Stimulated activated CD8-positive, alpha-beta memory T cell treated with anti-CD3 and anti-CD28 coated beads, Interleukin-12 subunit alpha, Interleukin-12 subunit beta, amount 100 ng/mL, for 4 hours (primary cell): ENCODE data around the gene IL6.
"Not testable (repeated sequence)": the region's sequence is repeated elsewhere in the genome, so short reads cannot be mapped to it uniquely, and the experiment has no call there.

ENCODE experiments used
- DNase-seq: peaks from one replicate; pipeline ENCODE4 v3.0.0-alpha.2; 2020; ENCODE audit warnings: low read depth

Gene IL6

DNA sequence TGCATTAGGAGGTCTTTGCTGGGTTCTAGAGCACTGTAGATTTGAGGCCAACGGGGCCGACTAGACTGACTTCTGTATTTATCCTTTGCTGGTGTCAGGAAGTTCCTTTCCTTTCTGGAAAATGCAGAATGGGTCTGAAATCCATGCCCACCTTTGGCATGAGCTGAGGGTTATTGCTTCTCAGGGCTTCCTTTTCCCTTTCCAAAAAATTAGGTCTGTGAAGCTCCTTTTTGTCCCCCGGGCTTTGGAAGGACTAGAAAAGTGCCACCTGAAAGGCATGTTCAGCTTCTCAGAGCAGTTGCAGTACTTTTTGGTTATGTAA is 675 bp downstream of the IL6 start:
- DNase-seq, result no peak

DNA sequence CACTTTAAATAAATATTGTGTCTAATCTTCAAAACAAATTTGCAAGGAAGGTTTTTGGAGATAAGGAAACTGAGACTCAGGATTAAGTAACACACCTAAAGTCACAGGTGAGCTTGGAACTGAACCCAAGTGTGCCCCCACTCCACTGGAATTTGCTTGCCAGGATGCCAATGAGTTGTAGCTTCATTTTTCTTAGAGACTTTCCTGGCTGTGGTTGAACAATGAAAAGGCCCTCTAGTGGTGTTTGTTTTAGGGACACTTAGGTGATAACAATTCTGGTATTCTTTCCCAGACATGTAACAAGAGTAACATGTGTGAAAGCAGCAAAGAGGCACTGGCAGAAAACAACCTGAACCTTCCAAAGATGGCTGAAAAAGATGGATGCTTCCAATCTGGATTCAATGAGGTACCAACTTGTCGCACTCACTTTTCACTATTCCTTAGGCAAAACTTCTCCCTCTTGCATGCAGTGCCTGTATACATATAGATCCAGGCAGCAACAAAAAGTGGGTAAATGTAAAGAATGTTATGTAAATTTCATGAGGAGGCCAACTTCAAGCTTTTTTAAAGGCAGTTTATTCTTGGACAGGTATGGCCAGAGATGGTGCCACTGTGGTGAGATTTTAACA is 1.5 kb downstream of the IL6 start:
- no peak for DNase-seq

DNA sequence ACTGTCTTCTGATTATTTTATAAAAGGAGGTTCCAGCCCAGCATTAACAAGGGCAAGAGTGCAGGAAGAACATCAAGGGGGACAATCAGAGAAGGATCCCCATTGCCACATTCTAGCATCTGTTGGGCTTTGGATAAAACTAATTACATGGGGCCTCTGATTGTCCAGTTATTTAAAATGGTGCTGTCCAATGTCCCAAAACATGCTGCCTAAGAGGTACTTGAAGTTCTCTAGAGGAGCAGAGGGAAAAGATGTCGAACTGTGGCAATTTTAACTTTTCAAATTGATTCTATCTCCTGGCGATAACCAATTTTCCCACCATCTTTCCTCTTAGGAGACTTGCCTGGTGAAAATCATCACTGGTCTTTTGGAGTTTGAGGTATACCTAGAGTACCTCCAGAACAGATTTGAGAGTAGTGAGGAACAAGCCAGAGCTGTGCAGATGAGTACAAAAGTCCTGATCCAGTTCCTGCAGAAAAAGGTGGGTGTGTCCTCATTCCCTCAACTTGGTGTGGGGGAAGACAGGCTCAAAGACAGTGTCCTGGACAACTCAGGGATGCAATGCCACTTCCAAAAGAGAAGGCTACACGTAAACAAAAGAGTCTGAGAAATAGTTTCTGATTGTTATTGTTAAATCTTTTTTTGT is 2.3 kb downstream of the IL6 start:
- no peak for DNase-seq

DNA sequence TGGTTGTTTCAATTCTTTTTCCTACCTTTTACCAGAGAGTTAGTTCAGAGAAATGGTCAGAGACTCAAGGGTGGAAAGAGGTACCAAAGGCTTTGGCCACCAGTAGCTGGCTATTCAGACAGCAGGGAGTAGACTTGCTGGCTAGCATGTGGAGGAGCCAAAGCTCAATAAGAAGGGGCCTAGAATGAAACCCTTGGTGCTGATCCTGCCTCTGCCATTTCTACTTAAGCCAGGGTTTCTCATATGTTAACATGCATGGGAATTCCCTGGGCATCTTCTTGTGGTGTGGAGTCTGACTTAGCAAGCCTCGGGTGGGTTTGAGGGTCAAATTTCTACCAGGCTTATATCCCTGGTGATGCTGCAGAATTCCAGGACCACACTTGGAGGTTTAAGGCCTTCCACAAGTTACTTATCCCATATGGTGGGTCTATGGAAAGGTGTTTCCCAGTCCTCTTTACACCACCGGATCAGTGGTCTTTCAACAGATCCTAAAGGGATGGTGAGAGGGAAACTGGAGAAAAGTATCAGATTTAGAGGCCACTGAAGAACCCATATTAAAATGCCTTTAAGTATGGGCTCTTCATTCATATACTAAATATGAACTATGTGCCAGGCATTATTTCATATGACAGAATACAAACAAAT is 3.2 kb downstream of the IL6 start:
- DNase-seq, result no peak

DNA sequence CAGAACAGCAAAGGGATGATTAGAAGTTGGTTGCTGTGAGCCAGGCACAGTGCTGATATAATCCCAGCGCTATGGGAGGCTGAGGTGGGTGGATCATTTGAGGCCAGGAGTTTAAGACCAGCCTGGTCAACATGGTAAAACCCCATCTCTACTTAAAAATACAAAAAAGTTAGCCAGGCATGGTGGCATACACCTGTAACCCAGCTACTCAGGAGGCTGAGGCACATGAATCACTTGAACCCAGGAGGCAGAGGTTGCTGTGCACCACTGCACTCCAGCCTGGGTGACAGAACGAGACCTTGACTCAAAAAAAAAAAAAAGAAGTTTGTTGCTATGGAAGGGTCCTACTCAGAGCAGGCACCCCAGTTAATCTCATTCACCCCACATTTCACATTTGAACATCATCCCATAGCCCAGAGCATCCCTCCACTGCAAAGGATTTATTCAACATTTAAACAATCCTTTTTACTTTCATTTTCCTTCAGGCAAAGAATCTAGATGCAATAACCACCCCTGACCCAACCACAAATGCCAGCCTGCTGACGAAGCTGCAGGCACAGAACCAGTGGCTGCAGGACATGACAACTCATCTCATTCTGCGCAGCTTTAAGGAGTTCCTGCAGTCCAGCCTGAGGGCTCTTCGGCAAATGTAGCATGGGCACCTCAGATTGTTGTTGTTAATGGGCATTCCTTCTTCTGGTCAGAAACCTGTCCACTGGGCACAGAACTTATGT is 4.1 kb downstream of the IL6 start:
- DNase-seq, result no peak

DNA sequence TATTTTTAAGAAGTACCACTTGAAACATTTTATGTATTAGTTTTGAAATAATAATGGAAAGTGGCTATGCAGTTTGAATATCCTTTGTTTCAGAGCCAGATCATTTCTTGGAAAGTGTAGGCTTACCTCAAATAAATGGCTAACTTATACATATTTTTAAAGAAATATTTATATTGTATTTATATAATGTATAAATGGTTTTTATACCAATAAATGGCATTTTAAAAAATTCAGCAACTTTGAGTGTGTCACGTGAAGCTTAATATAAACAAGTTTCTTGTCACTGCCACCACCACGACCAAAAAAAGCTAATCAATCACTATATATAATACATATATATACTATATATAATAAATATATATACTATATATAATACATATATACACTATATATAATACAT is 4.8 kb downstream of the IL6 start:
- no peak for DNase-seq

DNA sequence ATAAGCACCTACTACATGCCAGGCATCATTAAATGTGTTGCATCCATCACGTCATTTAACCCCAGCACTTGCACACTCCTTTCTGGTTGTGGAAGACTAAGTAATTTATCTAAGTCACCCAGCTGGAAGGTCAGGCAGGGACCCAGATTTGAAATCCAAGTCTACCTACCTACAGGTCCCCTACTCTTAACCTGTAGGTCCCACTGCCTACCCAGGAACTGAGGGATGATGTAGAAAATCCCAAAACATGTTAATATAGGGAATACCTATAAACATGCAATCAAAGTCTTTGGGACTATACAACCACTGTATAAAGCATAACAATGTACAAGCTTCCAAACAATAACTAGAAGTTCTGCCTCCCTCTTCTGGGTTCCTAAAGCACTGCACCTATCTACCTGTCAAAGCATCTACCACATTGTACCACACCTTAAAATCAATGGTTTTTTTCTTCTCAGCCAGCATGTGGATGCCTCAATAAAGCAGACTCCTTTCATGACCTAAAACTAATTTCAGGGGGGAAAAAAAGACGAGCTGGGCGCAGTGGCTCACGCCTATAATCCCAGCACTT is 5.6 kb downstream of the IL6 start:
- no peak for DNase-seq

DNA sequence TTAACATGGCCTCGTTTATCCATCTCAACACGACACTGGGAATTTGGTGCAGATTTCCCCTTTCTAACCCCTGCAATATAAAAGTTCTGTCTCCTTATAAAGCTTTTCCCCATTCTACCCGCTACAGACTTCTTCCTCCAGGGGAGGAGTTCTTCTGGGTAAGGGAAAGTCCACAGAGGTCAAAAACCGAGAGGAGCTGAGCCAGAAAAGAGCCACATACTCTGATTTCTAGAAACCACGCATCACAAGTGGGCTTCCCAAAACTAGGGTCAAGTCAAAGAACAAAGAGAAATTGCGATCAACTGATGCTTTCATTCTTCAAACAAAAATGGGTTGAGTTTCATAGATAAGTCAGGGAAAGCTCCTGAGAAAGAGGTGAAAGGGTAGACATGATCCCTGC is 6.8 kb downstream of the IL6 start:
- no peak for DNase-seq

DNA sequence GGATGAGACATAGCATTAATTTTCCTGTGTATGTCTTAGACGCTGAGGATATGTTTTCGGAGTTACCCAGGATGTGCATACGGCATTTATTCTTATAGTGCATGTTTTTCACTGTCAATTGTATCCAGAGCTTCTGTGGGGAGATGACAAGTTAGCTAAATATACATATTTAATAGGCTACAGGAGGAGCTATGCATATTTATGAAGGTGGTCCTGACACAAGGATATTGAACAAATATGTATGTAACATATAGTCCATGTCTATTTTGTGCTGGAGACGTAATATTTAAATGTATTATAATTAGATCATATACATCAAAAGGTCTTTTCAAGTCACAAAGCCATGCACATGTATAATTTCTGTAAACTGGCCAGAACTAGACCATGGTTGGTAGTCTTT is 16.0 kb downstream of the IL6 start:
- DNase-seq, result no peak

DNA sequence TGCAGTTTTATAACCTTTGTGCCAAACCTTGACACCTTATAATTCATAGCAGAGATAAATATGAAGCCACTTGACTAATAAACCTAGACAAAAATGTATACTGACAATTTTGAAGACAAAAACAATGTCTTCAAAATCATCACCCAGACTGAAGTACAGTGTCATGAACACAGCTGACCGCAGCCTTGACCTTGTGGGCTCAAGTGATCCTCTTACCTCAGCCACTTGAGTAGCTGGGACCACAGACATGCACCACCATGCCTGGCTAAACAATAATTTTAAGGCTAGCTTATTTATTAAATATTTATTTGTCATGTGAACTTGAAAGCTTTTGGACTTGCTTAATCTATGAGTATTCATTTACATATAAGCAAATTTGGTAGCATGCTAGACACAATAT is 24.3 kb downstream of the IL6 start:
- DNase-seq, result no peak

DNA sequence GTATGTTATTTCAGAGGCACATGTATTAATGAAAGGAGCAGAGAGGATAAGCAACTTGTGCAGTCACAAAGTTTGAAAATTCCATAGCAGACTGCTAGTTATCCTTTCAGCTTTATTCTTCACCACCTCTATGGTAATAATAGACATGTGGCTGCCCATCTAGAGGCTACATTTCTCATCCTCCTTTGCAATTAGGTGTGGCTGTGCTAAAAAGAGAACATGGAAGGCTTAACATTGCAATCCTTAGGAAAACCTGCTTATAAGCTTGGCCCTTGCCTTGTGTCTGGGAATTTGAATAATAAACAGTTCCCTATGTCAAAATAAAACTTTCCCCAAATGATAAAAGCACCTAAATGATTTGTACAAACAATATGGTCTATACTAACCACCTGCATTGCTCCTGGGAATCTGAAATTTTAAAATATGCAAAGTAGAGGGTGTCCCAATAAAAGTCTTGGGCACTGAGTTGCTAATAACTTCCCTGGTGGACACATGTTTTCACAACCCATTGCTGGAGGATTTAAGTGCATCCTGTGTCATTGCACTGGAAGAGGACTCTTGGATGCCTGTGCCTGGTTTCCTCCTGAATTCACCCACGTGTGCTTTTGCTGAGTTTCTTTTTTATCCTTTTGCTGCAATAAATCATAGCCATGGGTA is 30.5 kb downstream of the IL6 start:
- no peak for DNase-seq

DNA sequence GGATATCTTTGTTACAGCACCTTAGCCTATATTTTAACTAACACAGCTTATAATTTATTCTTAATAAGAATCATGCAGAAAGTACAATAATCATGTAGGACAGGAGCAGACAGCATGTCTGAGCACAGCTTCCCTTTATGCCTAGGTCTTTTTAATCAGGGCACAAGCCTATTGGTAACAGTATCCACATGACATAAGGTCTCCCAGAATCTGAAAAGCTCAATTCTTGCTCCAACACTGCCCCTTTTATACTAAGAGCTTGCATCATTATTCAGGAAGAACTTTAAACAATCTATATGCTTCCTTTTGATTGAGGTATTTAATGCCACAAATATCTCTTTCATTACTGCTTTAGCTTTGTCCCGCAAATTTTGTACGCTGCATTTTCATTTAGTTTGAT is 31.6 kb downstream of the IL6 start:
- DNase-seq, result no peak

DNA sequence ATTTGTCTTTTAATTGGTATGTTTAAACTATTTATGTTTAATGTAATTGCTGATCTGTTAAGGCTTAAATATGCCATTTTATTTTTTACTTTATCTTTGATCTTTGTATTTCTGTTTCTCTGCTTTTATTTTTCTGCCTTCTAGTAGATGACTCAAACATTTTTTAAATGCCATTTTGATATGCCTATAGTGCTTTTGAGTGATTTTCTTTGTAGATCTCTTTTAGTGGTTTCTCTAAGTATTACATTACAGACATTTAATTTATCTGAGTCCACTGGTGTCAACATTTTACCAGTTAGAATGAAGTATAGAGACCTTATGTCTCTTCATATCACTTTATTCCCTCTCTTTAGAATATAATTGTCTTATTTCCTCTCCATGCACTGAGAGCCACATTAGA is 32.7 kb downstream of the IL6 start:
- no peak for DNase-seq

DNA sequence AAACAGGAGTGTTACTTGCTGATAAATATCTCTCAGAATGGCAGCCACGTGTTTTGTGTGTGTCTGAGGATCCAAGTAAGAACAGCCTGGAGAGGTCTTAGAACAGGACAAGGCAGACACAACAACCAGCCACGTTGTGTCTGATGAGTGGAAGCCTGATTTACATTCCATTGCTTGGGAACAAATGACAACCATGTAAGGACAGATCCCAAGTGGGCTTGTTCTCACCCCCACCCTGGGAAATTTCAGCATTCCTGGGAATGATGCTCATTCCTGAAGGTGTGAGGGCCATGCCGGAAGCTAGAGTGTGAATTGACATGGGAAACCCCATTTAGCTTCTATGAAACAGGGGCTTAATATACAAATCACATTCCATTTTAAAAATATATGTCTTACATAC is 35.9 kb downstream of the IL6 start:
- no peak for DNase-seq

DNA sequence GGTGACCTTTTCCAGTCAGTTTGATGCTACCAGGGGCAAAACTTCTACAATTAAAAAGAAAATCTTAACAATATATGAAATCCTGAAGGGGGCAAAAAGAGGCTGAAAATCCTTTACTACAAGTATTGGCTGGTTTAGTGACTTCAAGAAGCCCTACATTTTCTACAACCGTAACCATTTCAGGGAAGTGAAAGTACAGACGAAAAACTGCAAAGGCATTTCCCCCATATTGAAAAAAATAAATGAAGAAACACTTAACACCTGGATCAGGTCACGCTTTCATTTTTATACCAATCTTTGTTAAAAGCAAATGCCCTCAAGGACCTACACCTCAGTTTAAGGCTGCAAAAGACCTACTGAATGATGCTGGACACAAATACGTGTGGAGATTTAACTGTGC is 38.6 kb downstream of the IL6 start:
- DNase-seq, result no peak

DNA sequence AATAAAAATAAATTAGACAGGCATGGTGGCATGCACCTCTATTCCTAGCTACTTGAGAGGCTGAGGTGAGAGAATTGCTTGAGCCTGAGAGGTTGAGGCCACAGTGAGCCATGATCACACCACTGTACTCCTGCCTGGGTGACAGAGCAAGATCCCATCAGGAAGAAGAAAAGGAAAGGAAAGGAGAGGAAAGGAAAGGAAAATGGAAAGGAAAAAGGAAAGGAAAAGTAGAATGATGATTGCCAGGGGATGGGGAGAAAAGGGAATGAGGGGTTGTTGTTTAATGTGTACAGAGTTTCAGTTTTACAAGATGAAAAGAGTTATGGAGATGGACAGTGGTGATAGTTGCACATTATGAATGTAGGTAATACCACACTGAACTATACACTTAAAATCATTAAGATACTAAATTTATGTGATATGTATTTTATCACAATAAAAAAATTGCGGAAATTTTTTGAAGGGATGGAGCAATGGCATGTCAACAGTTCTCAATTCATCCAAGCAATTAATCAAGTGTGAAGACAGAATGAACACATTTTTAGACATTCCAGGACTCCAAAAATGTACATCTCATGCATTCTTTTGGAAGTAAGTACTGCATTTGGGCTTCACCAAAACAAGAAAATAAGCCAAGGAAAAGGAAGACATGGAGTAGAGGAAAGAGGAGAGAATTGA is 44.3 kb downstream of the IL6 start:
- no peak for DNase-seq

DNA sequence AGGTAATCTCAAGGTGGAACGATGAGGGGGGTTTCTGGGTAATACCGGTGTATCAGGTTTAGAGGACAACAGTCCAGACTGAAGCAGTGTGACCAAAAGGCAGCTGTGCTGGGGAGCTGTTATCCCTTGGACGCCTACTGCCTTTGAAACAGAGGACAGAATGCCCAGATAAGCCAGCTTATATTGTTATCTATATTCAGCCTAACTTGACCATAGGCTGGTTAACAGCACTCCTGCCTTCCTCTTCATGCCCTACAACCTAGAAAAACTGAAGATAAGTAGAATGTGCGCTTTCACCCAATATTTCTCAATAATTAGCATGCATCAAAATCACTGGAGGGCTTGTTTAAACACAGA is 44.9 kb downstream of the IL6 start:
- no peak for DNase-seq

DNA sequence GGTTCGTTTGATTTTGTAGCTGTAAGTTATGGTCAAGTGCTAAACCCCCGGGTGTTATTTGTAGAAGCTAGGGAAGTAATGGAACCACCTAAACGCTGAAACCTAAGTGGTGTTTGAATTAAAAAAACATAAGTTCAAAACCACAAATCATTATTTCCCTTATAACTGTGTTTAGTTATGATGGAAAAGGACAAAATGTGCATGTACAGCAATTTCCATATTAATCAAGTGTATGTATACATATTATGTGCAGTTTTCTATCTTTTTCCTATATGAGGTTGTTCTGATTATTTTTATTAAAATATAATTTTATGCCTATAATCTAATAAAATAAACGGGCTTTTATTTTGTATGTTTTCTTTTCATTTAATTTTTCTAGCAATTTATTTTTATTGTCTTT is 45.9 kb downstream of the IL6 start:
- DNase-seq, result no peak

DNA sequence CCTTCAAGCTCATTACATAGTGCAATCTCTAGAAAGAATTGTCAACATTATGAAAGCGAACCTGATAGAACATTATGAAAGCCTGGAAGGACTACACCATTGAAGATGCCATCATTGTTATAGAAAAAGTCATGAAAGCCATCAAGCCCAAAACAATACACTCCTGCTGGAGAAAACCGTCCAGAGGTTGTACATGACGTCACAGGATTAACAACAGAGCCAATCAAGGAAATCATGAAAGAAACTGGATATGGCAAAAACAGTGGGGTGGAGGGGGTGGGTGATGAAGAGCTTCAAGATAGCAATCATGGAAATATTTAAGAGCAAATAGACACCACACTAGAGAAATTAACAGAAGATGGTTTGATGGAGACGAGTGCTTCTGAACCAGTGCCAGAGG is 50.0 kb downstream of the IL6 start:
- DNase-seq, result no peak

DNA sequence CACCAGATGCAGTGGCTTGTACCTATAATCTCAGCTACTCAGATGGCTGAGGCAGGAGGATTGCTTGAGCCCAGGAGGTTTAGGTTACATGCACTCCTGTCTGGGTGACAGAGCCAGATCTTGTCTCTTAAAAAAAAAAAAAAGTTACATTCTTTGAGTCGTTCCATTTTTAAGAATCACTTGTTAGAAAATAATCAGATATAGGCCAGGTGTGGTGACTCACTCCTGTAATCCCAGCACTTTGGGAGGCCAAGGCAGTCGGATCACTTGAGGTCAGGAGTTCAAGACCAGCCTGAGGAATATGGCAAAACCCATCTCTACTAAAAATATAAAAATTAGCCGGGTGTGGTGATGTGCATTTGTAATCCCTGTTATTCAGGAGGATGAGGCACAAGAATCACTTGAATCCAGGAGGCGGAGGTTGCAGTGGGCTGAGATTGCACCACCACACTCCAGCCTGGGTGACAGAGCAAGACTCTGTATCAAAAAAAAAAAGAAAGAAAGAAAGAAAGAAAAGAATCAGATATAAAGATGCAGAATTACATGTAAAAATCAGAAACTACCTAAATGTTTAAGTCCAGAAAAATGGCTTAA is 52.8 kb downstream of the IL6 start:
- DNase-seq, result not testable (repeated sequence)

DNA sequence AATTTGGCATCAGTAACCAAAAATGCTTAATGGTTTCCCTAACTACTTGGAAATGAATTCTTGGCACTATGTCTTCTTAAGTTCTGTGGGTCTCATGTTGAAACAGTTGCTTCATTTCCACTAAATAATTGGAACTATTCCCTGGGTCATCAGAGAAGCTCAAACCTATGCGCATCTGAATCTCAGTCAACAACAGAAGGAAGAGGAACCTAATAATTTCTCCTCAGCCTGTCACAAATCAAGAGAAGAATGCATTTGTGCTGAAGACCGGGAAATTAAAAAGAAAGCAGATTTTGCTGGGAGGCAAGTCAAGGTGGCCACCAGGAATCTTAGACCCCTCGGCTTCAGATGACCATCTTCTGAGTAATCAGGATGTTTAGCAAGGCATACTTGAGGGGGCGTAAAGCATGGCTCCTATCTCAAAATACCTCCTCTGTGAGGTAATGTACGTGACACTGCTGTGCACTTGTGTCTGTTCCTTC is 54.3 kb downstream of the IL6 start:
- no peak for DNase-seq
